GM18868 (cell line): Measurements from ENCODE around the gene NOD1.

ENCODE experiments used
- ATAC-seq: cut with Tn5 transposase; IDR thresholded peaks from one replicate; pipeline ENCODE4 v1.9.1; 2021; ENCODE audit warnings: mild to moderate bottlenecking, moderate library complexity; ENCODE audit not compliant: unreplicated experiment

NOD1 gene

GRCh38 chr7:30472081-30472783 is 6.4 kb downstream of the NOD1 start:
- no peak for ATAC-seq

- no peak for ATAC-seq
Measured at GRCh38 chr7:30471205-30471604, 7.4 kb downstream of the NOD1 start.

- no peak for ATAC-seq
Measured at GRCh38 chr7:30470771-30471170, 7.8 kb downstream of the NOD1 start.

- no peak for ATAC-seq
Measured at GRCh38 chr7:30470163-30470770, 8.3 kb downstream of the NOD1 start.

- ATAC-seq: no peak
Measured at GRCh38 chr7:30469303-30469702, 9.3 kb downstream of the NOD1 start.

GRCh38 chr7:30468791-30469190 is 9.8 kb downstream of the NOD1 start:
- ATAC-seq: no peak

DNA sequence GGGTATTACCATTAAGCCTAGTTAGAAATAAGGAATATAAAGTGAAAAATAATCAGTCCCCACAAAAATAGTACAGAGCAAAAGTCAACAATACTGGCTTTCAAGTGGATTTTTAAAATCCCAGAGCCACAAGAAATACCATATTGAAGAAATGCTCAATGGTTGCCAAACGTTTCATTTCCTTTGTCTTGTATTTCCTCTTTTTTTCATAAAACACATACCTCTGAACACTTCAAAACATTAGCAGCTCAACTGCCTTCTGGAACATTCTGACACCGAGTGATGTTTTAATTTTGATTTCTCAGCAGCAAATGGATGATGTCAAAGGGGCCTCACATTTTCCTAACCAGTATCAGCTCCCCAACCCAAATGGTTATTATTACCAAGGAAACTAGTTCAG is 10.5 kb downstream of the NOD1 start:
- ATAC-seq: no peak

DNA sequence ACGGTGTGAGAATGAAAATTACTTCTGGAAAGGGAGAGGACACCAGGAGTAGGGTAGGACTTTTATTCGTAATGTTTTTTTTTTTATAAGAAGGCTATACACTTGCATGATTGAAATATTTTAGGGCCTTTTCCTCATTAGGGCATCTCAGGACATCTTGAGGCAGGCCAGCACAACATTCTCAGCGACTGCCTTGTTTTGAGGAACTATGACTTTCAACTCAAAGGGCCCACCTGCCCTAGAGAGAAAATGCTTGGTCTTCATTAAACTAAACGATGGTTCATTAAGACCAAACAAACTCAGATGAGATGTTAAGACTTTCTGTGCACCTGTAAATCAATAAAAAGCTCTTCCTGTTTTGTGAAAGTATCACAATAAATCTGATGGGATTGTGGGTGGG is 11.3 kb downstream of the NOD1 start:
- ATAC-seq: no peak

DNA sequence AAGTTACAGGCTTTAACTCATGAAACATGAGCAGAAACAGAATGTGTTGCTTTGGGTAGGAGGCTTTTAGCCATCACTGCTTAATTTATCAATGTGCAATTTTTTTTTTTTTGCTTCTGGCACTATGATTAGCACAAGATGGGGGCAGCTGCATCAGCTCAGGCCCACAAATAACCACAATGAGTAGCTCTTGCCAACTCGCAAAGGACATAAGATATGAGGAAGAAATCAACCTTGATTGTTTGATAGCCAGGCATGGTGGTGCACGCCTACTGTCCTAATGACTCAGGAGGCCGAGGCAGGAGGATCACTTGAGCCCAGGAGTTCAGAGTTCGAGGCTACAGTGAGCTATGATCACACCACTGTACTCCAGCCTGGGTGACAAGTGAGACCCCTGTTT is 12.3 kb downstream of the NOD1 start:
- no peak for ATAC-seq

- ATAC-seq: no peak
Measured at GRCh38 chr7:30465811-30466180, 12.8 kb downstream of the NOD1 start.

DNA sequence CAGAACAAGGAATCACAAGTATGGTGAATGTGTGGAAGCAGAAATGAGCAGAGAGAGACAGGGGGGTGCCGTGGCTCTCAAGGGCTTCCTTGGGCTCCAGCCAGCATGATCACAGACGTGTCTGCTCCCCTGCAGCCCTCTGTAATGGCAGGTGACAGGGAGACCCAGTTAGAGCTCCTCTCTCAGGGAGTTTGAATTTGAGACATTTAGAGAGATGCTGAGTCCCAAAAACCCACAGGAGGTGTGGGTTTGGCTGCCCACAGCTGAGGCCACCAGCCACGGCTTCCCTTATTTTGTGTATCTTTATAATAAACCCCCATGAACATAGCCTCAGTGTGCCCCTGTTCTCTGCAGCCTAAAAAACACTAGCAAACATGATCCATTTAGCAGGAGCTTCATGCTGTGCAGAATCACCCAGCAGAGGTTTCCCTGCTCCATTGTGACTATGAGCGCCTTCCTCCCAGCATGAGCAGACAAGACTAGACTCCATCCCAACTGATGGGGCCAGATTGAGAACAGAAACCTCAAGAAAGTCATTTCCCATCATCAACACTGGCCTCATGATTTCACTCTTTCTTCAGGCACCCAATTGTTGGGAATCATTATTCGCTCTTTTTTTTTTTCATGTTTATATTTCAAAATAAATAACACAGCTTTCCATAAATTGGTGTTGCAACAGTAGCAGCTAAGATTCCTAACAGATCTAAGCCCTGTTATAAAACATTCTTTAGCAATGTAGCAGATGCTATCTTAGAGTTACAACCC is 13.4 kb downstream of the NOD1 start:
- no peak for ATAC-seq

- ATAC-seq: peak; percentile 65
Measured at GRCh38 chr7:30464231-30464671, 14.3 kb downstream of the NOD1 start.

GRCh38 chr7:30463405-30464145 is 15.0 kb downstream of the NOD1 start:
- no peak for ATAC-seq

- no peak for ATAC-seq
Measured at GRCh38 chr7:30462179-30462578, 16.4 kb downstream of the NOD1 start.

DNA sequence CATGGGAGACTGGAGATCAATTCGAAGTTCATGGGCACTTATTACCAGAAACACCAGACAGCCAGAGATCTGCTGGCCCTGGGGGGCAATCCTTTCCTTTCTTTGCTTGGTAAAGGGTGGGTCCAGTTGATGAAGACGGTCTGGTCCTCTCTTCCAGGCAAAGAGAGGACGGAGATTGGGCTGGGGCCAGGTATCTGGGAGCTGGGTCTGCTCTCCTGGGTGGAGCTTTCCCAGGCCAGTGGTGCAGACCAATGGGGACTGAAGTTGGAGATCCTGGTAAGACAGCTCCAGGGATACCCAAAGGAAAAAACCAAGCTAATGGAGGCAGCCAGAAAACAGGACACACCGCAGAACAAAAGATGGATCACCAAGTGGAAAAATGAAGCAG is 18.3 kb downstream of the NOD1 start:
- ATAC-seq: no peak

DNA sequence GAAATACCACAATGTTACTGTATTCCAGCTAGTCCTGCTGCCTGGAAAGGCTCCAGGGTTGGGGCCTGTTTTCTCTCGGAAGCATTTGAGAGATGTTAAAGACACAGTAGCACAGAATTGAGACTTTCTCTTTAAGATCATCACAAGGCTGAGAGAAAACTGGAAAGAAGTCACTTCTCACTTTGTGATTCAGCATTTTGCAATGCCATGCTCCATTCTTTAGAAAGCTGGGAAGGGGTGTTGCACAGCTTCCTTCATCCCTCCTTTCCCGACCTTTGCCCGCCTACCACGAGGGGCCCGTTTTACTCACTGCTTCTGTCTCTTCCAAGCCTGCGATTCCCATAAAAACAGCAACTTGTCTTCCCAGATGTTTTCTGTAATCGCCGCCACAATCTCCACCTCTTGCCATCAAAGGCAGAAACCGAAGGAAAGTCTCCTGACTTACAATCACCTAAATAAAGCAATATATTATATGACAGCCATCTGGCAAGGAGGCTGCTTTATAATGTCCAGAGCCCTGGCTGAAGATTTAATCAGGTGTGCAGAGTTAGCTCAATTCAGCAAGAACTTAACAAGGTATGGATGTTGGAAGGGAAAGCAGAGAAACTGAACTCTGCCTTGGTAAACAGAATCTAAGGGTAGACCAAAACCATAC is 18.9 kb downstream of the NOD1 start:
- no peak for ATAC-seq

GRCh38 chr7:30458311-30458710 is 20.3 kb downstream of the NOD1 start:
- no peak for ATAC-seq

GRCh38 chr7:30453921-30454320 is 24.7 kb downstream of the NOD1 start:
- no peak for ATAC-seq

- no peak for ATAC-seq
Measured at GRCh38 chr7:30453016-30453415, 25.6 kb downstream of the NOD1 start.

GRCh38 chr7:30452280-30452930 is 26.2 kb downstream of the NOD1 start:
- ATAC-seq: no peak
